GM21367 (cell line): ENCODE results near the gene ACAA2.

Source experiments
- ATAC-seq: cut with Tn5 transposase; IDR thresholded peaks from one replicate; pipeline ENCODE4 v1.9.1; 2021; ENCODE audit not compliant: unreplicated experiment

Gene ACAA2

GRCh38 chr18:49813319-49814146 is at the start of gene ACAA2:
Gene ACAA2 (minus strand): TSS chr18:49813533. CDS start chr18:49813484, 49 bp downstream.
- peak; percentile 86 for ATAC-seq

- no peak for ATAC-seq
Observed at GRCh38 chr18:49862656-49863385, 49.5 kb upstream of the ACAA2 start.

GRCh38 chr18:49861659-49862058 is 48.3 kb upstream of the ACAA2 start:
- ATAC-seq, result no peak

GRCh38 chr18:49859725-49860124 is 46.4 kb upstream of the ACAA2 start:
- no peak for ATAC-seq

GRCh38 chr18:49859021-49859359 is 45.7 kb upstream of the ACAA2 start:
- no peak for ATAC-seq

GRCh38 chr18:49858309-49859020 is 45.1 kb upstream of the ACAA2 start:
- no peak for ATAC-seq

GRCh38 chr18:49857708-49858107 is 44.4 kb upstream of the ACAA2 start:
- ATAC-seq, result no peak

- ATAC-seq, result no peak
Observed at GRCh38 chr18:49856496-49856895, 43.2 kb upstream of the ACAA2 start.

GRCh38 chr18:49855711-49856415 is 42.5 kb upstream of the ACAA2 start:
- no peak for ATAC-seq

- no peak for ATAC-seq
Observed at GRCh38 chr18:49854681-49855080, 41.3 kb upstream of the ACAA2 start.

GRCh38 chr18:49853436-49853835 is 40.1 kb upstream of the ACAA2 start:
- no peak for ATAC-seq

- ATAC-seq, result no peak
Observed at GRCh38 chr18:49853011-49853410, 39.7 kb upstream of the ACAA2 start.

GRCh38 chr18:49851624-49852023 is 38.3 kb upstream of the ACAA2 start:
- ATAC-seq, result no peak

- ATAC-seq, result no peak
Observed at GRCh38 chr18:49850636-49851035, 37.3 kb upstream of the ACAA2 start.

GRCh38 chr18:49849331-49850217 is 36.2 kb upstream of the ACAA2 start:
- no peak for ATAC-seq

- no peak for ATAC-seq
Observed at GRCh38 chr18:49848115-49848514, 34.8 kb upstream of the ACAA2 start.

- ATAC-seq, result no peak
Observed at GRCh38 chr18:49847524-49847923, 34.2 kb upstream of the ACAA2 start.

GRCh38 chr18:49846718-49847470 is 33.6 kb upstream of the ACAA2 start:
- no peak for ATAC-seq

GRCh38 chr18:49846361-49846662 is 33.0 kb upstream of the ACAA2 start:
- no peak for ATAC-seq
